ENCODE results near the gene CTNND2. TPM values are rescaled to one million over a fixed set of nuclear protein-coding genes. Genes with fewer than 3 reads are reported as not detected.

CTNND2 gene
- total RNA-seq, 1 experiment from 2014 or later: 7.0 TPM

- H2AFZ ChIP-seq (ENCODE audit: low read length): no peak overlapping the region
- no peak overlapping the region for H3K4me2 ChIP-seq (ENCODE audit: insufficient read depth, insufficient read length, low read length)
- no peak overlapping the region for H4K5ac ChIP-seq (ENCODE audit: insufficient read length, low read depth, low read length)
- H4K8ac ChIP-seq (replicated peaks; ENCODE audit: insufficient read length, low read depth, low read length): no peak overlapping the region
- H3K9ac ChIP-seq (ENCODE audit: extremely low read depth, insufficient read length, low read length): no peak overlapping the region
- H3K18ac ChIP-seq (ENCODE audit: insufficient read length, low read depth, low read length): no peak overlapping the region
- H3K4me3 Mint-ChIP-seq: no peak overlapping the region
- H3K27me3 ChIP-seq (ENCODE audit: insufficient read depth, low read length): peaks cover 23% of the 10 kb centered on the region; the same call in 1 of the 2 replicates
- no peaks in the 10 kb centered on the region for H3K9me3 ChIP-seq (ENCODE audit: control insufficient read depth, low read depth, low read length)
- no peak overlapping the region for H2BK12ac ChIP-seq (ENCODE audit: insufficient read length, low read depth, low read length)
- H3K27ac Mint-ChIP-seq: no peak overlapping the region
- H3K79me2 ChIP-seq (ENCODE audit: insufficient read depth, low read length): no peaks in the 10 kb centered on the region
- no peaks in the 10 kb centered on the region; a peak in 1 of 5 replicates for H3K9me3 Mint-ChIP-seq
- no peak overlapping the region for H3K23ac ChIP-seq (ENCODE audit: insufficient read length, low read depth, low read length)
- H3K23me2 ChIP-seq (ENCODE audit: insufficient read length, low read depth, low read length, poor library complexity, severe bottlenecking): peaks cover 10% of the 10 kb centered on the region
- peaks cover 3% of the 10 kb centered on the region; the same call in 1 of the 2 replicates for H3K4me1 ChIP-seq (ENCODE audit: insufficient read depth, low read length)
- TF ChIP-seq, protein P1, sequence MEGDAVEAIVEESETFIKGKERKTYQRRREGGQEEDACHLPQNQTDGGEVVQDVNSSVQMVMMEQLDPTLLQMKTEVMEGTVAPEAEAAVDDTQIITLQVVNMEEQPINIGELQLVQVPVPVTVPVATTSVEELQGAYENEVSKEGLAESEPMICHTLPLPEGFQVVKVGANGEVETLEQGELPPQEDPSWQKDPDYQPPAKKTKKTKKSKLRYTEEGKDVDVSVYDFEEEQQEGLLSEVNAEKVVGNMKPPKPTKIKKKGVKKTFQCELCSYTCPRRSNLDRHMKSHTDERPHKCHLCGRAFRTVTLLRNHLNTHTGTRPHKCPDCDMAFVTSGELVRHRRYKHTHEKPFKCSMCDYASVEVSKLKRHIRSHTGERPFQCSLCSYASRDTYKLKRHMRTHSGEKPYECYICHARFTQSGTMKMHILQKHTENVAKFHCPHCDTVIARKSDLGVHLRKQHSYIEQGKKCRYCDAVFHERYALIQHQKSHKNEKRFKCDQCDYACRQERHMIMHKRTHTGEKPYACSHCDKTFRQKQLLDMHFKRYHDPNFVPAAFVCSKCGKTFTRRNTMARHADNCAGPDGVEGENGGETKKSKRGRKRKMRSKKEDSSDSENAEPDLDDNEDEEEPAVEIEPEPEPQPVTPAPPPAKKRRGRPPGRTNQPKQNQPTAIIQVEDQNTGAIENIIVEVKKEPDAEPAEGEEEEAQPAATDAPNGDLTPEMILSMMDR (conservative IDR thresholded peaks at IDR 0.05): no peak
- H2BK5ac ChIP-seq (ENCODE audit: insufficient read length, low read length): no peak overlapping the region
- H2BK20ac ChIP-seq (ENCODE audit: low read depth, low read length, poor library complexity, severe bottlenecking): no peak overlapping the region
- H3K14ac ChIP-seq (ENCODE audit: insufficient read depth, low read length): no peak overlapping the region
- peaks cover 25 to 27% of the 10 kb centered on the region in 2 experiments for H3K4me1 Mint-ChIP-seq
- H2AK5ac ChIP-seq (ENCODE audit: insufficient read length, low read length): no peak overlapping the region
- H3T11ph ChIP-seq (ENCODE audit: low read length): no peak overlapping the region
- H4K91ac ChIP-seq (ENCODE audit: insufficient read length, low read depth, low read length): no peak overlapping the region
- no peak overlapping the region for H3K56ac ChIP-seq (ENCODE audit: insufficient read length, low read depth, low read length)
- peaks cover 0 to 2% (median 0%) of the 10 kb centered on the region in 3 experiments; a peak in 1 of 7 replicates for H3K36me3 Mint-ChIP-seq (ENCODE audit: insufficient read depth in 1 of 3, low read depth in 3 of 3)
- no peak overlapping the region for H3K27ac ChIP-seq (ENCODE audit: insufficient read length, low read depth, low read length)
- H4K20me1 ChIP-seq (ENCODE audit: control insufficient read depth, insufficient read depth, insufficient read length): no peaks in the 10 kb centered on the region
- DNase-seq: no peak
- peaks cover 97% of the 10 kb centered on the region for H3K27me3 Mint-ChIP-seq (ENCODE audit: low read depth)
- no peaks in the 10 kb centered on the region for H3K79me1 ChIP-seq (ENCODE audit: insufficient read depth, low read depth, low read length, poor library complexity, severe bottlenecking)
- no peak overlapping the region for H2BK120ac ChIP-seq (ENCODE audit: low read depth, low read length, poor library complexity, severe bottlenecking)
- no CpG with 5 or more reads among the region's 3 CpGs for WGBS (ENCODE audit: extremely low coverage, insufficient read length, low lambda C conversion rate)
- H3K4ac ChIP-seq (ENCODE audit: low read depth, low read length): no peak overlapping the region
- H2BK15ac ChIP-seq (ENCODE audit: low read depth, low read length): no peak overlapping the region
These were observed 516.9 kb downstream of the CTNND2 start for GRCh38 chr5:11387382-11387781.
